ENCODE data around the gene GAS2L3.

Gene GAS2L3

GRCh38 chr12:100565987-100566545, 7.4 kb upstream of the GAS2L3 start:
- Histone ChIP-seq H3F3A (ENCODE audit: insufficient read depth) (no peaks in the 10 kb centered on the region), H3K9ac (ENCODE audit: low read length) (no peak overlapping the region), H3K9me2 (replicated peaks; ENCODE audit: insufficient read depth, low read length) (no peaks in the 10 kb centered on the region), H2AFZ (ENCODE audit: low read depth, low read length, severe bottlenecking) (no peak overlapping the region), H4K20me1 (ENCODE audit: low read depth, low read length) (no peaks in the 10 kb centered on the region), H3K36me3 (ENCODE audit: low read length) (no peaks in the 10 kb centered on the region), H3K79me2 (ENCODE audit: insufficient read depth, low read length) (no peaks in the 10 kb centered on the region), H3K27ac (ENCODE audit: low read depth, low read length) (no peak overlapping the region), H3K4me2 (ENCODE audit: low read depth, low read length, poor library complexity, severe bottlenecking) (no peak overlapping the region), H3K9me3 (ENCODE audit: insufficient read depth, low read length) (no peaks in the 10 kb centered on the region), H3K27me3 (ENCODE audit: low read length) (no peaks in the 10 kb centered on the region), H3K4me3 (ENCODE audit: insufficient read depth, low read length, poor library complexity, severe bottlenecking) (no peak overlapping the region)
- no peak for TF ChIP-seq EZH2phosphoT487 (conservative IDR thresholded peaks at IDR 0.05; ENCODE audit: low read length)
- TF ChIP-seq CTCF (IDR thresholded peaks at IDR 0.05; ENCODE audit: insufficient read depth, low read length, poor library complexity, severe bottlenecking), result no peak

- Histone ChIP-seq H2AFZ (ENCODE audit: low read depth, low read length, severe bottlenecking) (no peak overlapping the region), H3K4me2 (ENCODE audit: low read depth, low read length, poor library complexity, severe bottlenecking) (no peak overlapping the region), H3K27ac (ENCODE audit: low read depth, low read length) (no peak overlapping the region), H3K9me2 (replicated peaks; ENCODE audit: insufficient read depth, low read length) (no peaks in the 10 kb centered on the region), H3K36me3 (ENCODE audit: low read length) (no peaks in the 10 kb centered on the region), H3K4me3 (ENCODE audit: insufficient read depth, low read length, poor library complexity, severe bottlenecking) (no peak overlapping the region), H3K79me2 (ENCODE audit: insufficient read depth, low read length) (no peaks in the 10 kb centered on the region), H3K9me3 (ENCODE audit: insufficient read depth, low read length) (no peaks in the 10 kb centered on the region), H3K9ac (ENCODE audit: low read length) (no peak overlapping the region), H3K27me3 (ENCODE audit: low read length) (no peaks in the 10 kb centered on the region), H3F3A (ENCODE audit: insufficient read depth) (no peaks in the 10 kb centered on the region), H4K20me1 (ENCODE audit: low read depth, low read length) (no peaks in the 10 kb centered on the region)
- TF ChIP-seq EZH2phosphoT487 (conservative IDR thresholded peaks at IDR 0.05; ENCODE audit: low read length), result no peak
- no peak for TF ChIP-seq CTCF (IDR thresholded peaks at IDR 0.05; ENCODE audit: insufficient read depth, low read length, poor library complexity, severe bottlenecking)
These were observed 6.4 kb upstream of the GAS2L3 start for GRCh38 chr12:100566887-100567637.

- no peaks in the 10 kb centered on the region for H3F3A ChIP-seq (ENCODE audit: insufficient read depth)
- H3K36me3 ChIP-seq (ENCODE audit: low read length), result no peaks in the 10 kb centered on the region
- no peak overlapping the region for H2AFZ ChIP-seq (ENCODE audit: low read depth, low read length, severe bottlenecking)
- no peaks in the 10 kb centered on the region for H3K9me3 ChIP-seq (ENCODE audit: insufficient read depth, low read length)
- H3K27me3 ChIP-seq (ENCODE audit: low read length), result no peaks in the 10 kb centered on the region
- H4K20me1 ChIP-seq (ENCODE audit: low read depth, low read length), result no peaks in the 10 kb centered on the region
- no peak overlapping the region for H3K9ac ChIP-seq (ENCODE audit: low read length)
- no peaks in the 10 kb centered on the region for H3K79me2 ChIP-seq (ENCODE audit: insufficient read depth, low read length)
- no peak overlapping the region for H3K27ac ChIP-seq (ENCODE audit: low read depth, low read length)
- no peaks in the 10 kb centered on the region for H3K9me2 ChIP-seq (replicated peaks; ENCODE audit: insufficient read depth, low read length)
- H3K4me2 ChIP-seq (ENCODE audit: low read depth, low read length, poor library complexity, severe bottlenecking), result no peak overlapping the region
- no peak overlapping the region for H3K4me3 ChIP-seq (ENCODE audit: insufficient read depth, low read length, poor library complexity, severe bottlenecking)
- TF ChIP-seq CTCF (IDR thresholded peaks at IDR 0.05; ENCODE audit: insufficient read depth, low read length, poor library complexity, severe bottlenecking), result no peak
- TF ChIP-seq EZH2phosphoT487 (conservative IDR thresholded peaks at IDR 0.05; ENCODE audit: low read length), result no peak
These were observed 5.5 kb upstream of the GAS2L3 start for GRCh38 chr12:100567945-100568344.
